IMR-90 (cell line): ENCODE data around the gene SDHB. TPM values are rescaled to one million over a fixed set of nuclear protein-coding genes. Genes with fewer than 3 reads are reported as not detected.

ENCODE experiments used
- ATAC-seq: fragments of 200-7000 bp; cut with Tn5 transposase; 2 replicates; pipeline ENCODE4 v1.9.1; 2020; ENCODE audit warnings: low read depth, mild to moderate bottlenecking, moderate library complexity
- BruUV-seq: library from RNA; stranded (reverse); fragments of 400-500 nt; replicated peaks from 2 replicates; lab custom pipeline; 2021; lab: Mats Ljungman, UMichigan
- CTCF ChIA-PET: fragments of 300-600 bp; formaldehyde crosslinking; extraction: SDS; loops from one replicate; lab custom pipeline; 2021; ENCODE audit warnings: antibody characterized with exemption; lab: Yijun Ruan, JAX
- POLR2A ChIA-PET: fragments of 300-600 bp; sonication (Branson Sonifier 250); formaldehyde crosslinking; loops from one replicate; lab custom pipeline; 2022; ENCODE audit warnings: antibody characterized with exemption; ENCODE audit not compliant: unreplicated experiment; lab: Charles Lee
- DNase-seq: peaks from one replicate; pipeline ENCODE4 v3.0.0; 2013
- H2AFZ ChIP-seq: replicated peaks from 2 replicates; pipeline ENCODE3; 2013; ENCODE audit warnings: low read length, mild to moderate bottlenecking; ENCODE audit not compliant: poor library complexity
- H2AK5ac ChIP-seq: 2 replicates; pipeline ENCODE4 v1.6.1; 2013; ENCODE audit warnings: low read depth, low read length, inconsistent platforms
- H2AK9ac ChIP-seq: replicated peaks from 2 replicates; pipeline ENCODE3; 2013; ENCODE audit warnings: mild to moderate bottlenecking, low read depth, low read length, moderate library complexity; ENCODE audit not compliant: poor library complexity
- H2BK120ac ChIP-seq: 2 replicates; pipeline ENCODE4 v1.6.1; 2013; ENCODE audit warnings: low read depth, low read length, inconsistent platforms
- H2BK15ac ChIP-seq: 3 replicates; pipeline ENCODE4 v1.6.1; 2013; ENCODE audit warnings: low read depth, low read length, inconsistent platforms
- H2BK20ac ChIP-seq: 2 replicates; pipeline ENCODE4 v1.6.1; 2013; ENCODE audit warnings: low read depth, mild to moderate bottlenecking, inconsistent platforms, low read length, moderate library complexity
- H2BK5ac ChIP-seq: 2 replicates; pipeline ENCODE4 v1.6.1; 2013; ENCODE audit warnings: mild to moderate bottlenecking, low read depth, low read length, inconsistent platforms; ENCODE audit not compliant: poor library complexity, severe bottlenecking
- H3K14ac ChIP-seq: replicated peaks from 2 replicates; pipeline ENCODE4 v1.6.1; 2013; ENCODE audit warnings: low read depth, low read length, inconsistent platforms
- H3K18ac ChIP-seq: 2 replicates; pipeline ENCODE4 v1.6.1; 2013; ENCODE audit warnings: low read depth, low read length, control low read depth
- H3K23ac ChIP-seq: 2 replicates; pipeline ENCODE4 v1.6.1; 2013; ENCODE audit warnings: low read depth, low read length, inconsistent platforms
- H3K27ac ChIP-seq: 2 replicates; pipeline ENCODE4 v1.5.1; 2013; ENCODE audit warnings: mild to moderate bottlenecking, control low read depth, low read length; ENCODE audit not compliant: insufficient read depth
- H3K27me3 ChIP-seq: 2 replicates; pipeline ENCODE4 v1.6.1; 2013; ENCODE audit warnings: low read length; ENCODE audit not compliant: control insufficient read depth, insufficient read depth
- H3K36me3 ChIP-seq: 2 replicates; pipeline ENCODE4 v1.6.1; 2013; ENCODE audit warnings: low read length, mixed read lengths; ENCODE audit not compliant: control insufficient read depth, insufficient read depth
- H3K4ac ChIP-seq: 2 replicates; pipeline ENCODE4 v1.6.1; 2013; ENCODE audit warnings: low read depth, low read length, inconsistent platforms
- H3K4me1 ChIP-seq: 2 replicates; pipeline ENCODE4 v1.6.1; 2013; ENCODE audit warnings: low read length, mixed read lengths; ENCODE audit not compliant: control insufficient read depth, insufficient read depth
- H3K4me2 ChIP-seq: 2 replicates; pipeline ENCODE4 v1.6.1; 2013; ENCODE audit warnings: low read depth, mild to moderate bottlenecking, control low read depth, low read length, moderate library complexity
- H3K4me3 ChIP-seq: 2 replicates; pipeline ENCODE4 v1.5.1; 2013; ENCODE audit warnings: low read depth, mild to moderate bottlenecking, control low read depth, low read length, moderate library complexity; ENCODE audit not compliant: insufficient read depth
- H3K56ac ChIP-seq: 2 replicates; pipeline ENCODE4 v1.6.1; 2013; ENCODE audit warnings: low read length, inconsistent platforms; ENCODE audit not compliant: insufficient read depth; ENCODE audit errors: extremely low read depth
- H3K79me1 ChIP-seq, 2 experiments: 2 replicates each; pipeline ENCODE4 v1.6.1; 2013; ENCODE audit warnings: low read length in 2 of 2, inconsistent platforms in 1 of 2, low read depth in 1 of 2
- H3K9ac ChIP-seq: 2 replicates; pipeline ENCODE4 v1.6.1; 2013; ENCODE audit warnings: low read depth, low read length, control low read depth
- H3K9me1 ChIP-seq: 2 replicates; pipeline ENCODE4 v1.6.1; 2013; ENCODE audit warnings: low read length, inconsistent platforms; ENCODE audit not compliant: insufficient read depth
- H3K9me3 ChIP-seq: 2 replicates; pipeline ENCODE4 v1.6.1; 2013; ENCODE audit warnings: low read length; ENCODE audit not compliant: control insufficient read depth, insufficient read depth
- H4K20me1 ChIP-seq: 2 replicates; pipeline ENCODE4 v1.6.1; 2013; ENCODE audit warnings: low read length, inconsistent platforms; ENCODE audit not compliant: insufficient read depth
- H4K5ac ChIP-seq: 2 replicates; pipeline ENCODE4 v1.6.1; 2013; ENCODE audit warnings: mild to moderate bottlenecking, low read depth, low read length, control low read depth
- H4K8ac ChIP-seq, 2 experiments: 2 replicates each; pipeline ENCODE4 v1.6.1; 2013; ENCODE audit warnings: low read depth in 2 of 2, low read length in 2 of 2, control low read depth in 1 of 2, inconsistent platforms in 1 of 2
- H4K91ac ChIP-seq: 2 replicates; pipeline ENCODE4 v1.6.1; 2013; ENCODE audit warnings: low read depth, low read length, inconsistent platforms; ENCODE audit not compliant: insufficient read depth
- BHLHE40 ChIP-seq: fragments of 150-350 bp; IDR thresholded peaks from 2 replicates; pipeline ENCODE4 v1.6.1; 2016; ENCODE audit warnings: mild to moderate bottlenecking, low read depth, low read length
- CEBPB ChIP-seq: IDR thresholded peaks from 2 replicates; pipeline ENCODE4 v1.6.1; 2012; ENCODE audit warnings: low read depth, low read length, improper control_type of control experiment
- CHD1 ChIP-seq: IDR thresholded peaks from 2 replicates; pipeline ENCODE4 v1.6.1; 2012; ENCODE audit warnings: low read depth, low read length, improper control_type of control experiment
- CTCF ChIP-seq: conservative IDR thresholded peaks from 2 replicates; pipeline ENCODE4 v1.5.1; 2012; ENCODE audit warnings: mild to moderate bottlenecking, low read depth, low read length, improper control_type of control experiment
- ELK1 ChIP-seq: fragments of 150-350 bp; IDR thresholded peaks from 2 replicates; pipeline ENCODE4 v1.6.1; 2016; ENCODE audit warnings: low read depth, mild to moderate bottlenecking, low read length, moderate library complexity, borderline replicate concordance
- FOS ChIP-seq: fragments of 150-350 bp; IDR thresholded peaks from 2 replicates; pipeline ENCODE4 v1.6.1; 2016; ENCODE audit warnings: low read depth, low read length
- MAZ ChIP-seq: IDR thresholded peaks from 2 replicates; pipeline ENCODE4 v1.6.1; 2012; ENCODE audit warnings: low read depth, mild to moderate bottlenecking, low read length, improper control_type of control experiment, moderate library complexity, borderline replicate concordance
- NFE2L2 ChIP-seq: fragments of 150-350 bp; IDR thresholded peaks from 2 replicates; pipeline ENCODE4 v1.6.1; 2016; ENCODE audit warnings: low read depth, mild to moderate bottlenecking, low read length
- POLR2A ChIP-seq: IDR thresholded peaks from 2 replicates; pipeline ENCODE4 v1.6.1; 2012; ENCODE audit warnings: mild to moderate bottlenecking, low read depth, low read length
- RAD21 ChIP-seq: IDR thresholded peaks from 2 replicates; pipeline ENCODE4 v1.6.1; 2012; ENCODE audit warnings: low read length, improper control_type of control experiment
- RCOR1 ChIP-seq: IDR thresholded peaks from 2 replicates; pipeline ENCODE4 v1.6.1; 2012; ENCODE audit warnings: mild to moderate bottlenecking, low read length, improper control_type of control experiment; ENCODE audit not compliant: insufficient replicate concordance
- SMC3 ChIP-seq: fragments of 150-350 bp; IDR thresholded peaks from 2 replicates; pipeline ENCODE4 v1.6.1; 2016; ENCODE audit warnings: low read depth, mild to moderate bottlenecking, antibody characterized with exemption, low read length, moderate library complexity
- WGBS, 2 experiments: methylation state at CpG; one replicate each; pipeline versions ENCODE4 v1.1.5 to v1.1.7; 2013; ENCODE audit warnings: missing lambda C conversion rate in 2 of 2; ENCODE audit not compliant: insufficient read length in 1 of 2; ENCODE audit errors: extremely low coverage in 2 of 2; 5-methylcytosine and 5-hydroxymethylcytosine counted together
- dilution Hi-C: fragments of 300-500 bp; cut with HindIII; formaldehyde crosslinking; loops from one replicate; pipeline ENCODE4 v1.14.3; 2018; ENCODE audit warnings: low sequenced_read_pairs; ENCODE audit not compliant: unreplicated experiment
- in situ Hi-C: fragments of 300-500 bp; cut with MboI; formaldehyde crosslinking; loops from 3 replicates; pipeline ENCODE4 v1.14.3; 2019; ENCODE audit warnings: low sequenced_read_pairs, inconsistent platforms, mixed read lengths
- intact Hi-C: fragments of 100-400 bp; cut with micrococcal nuclease; formaldehyde crosslinking; loops from 2 replicates; pipeline ENCODE4 v1.10.0; 2022
- polyA plus RNA-seq, 3 experiments: library from polyadenylated mRNA; depleted of rRNA; stranded (reverse); fragments of >200 nt; gene quantifications; 2 replicates each; pipeline ENCODE4 v1.2.3, GENCODE V29; 2012; ENCODE audit warnings: low replicate concordance in 1 of 3
- total RNA-seq: library from RNA; depleted of rRNA; stranded (reverse); fragments of >200 nt; gene quantifications from 2 replicates; pipeline ENCODE4 v1.2.3, GENCODE V29; 2012

SDHB gene
- total and polyA plus RNA-seq, 2 of the 4 experiments (the other 2 are of a cell fraction), result 122 to 206 TPM

GRCh38 chr1:16982902-16983301 lies 70.9 kb downstream of the SDHB start:
- Histone ChIP-seq H3K9ac (no peak overlapping the region), H2BK120ac (no peak overlapping the region), H2AK9ac (no peak overlapping the region), H2BK5ac (no peak overlapping the region), H3K4me2 (no peak overlapping the region), H3K56ac (no peak overlapping the region), H3K23ac (no peak overlapping the region), H2BK20ac (no peak overlapping the region), H4K91ac (no peak overlapping the region), H3K4me1 (peaks cover 9% of the 10 kb centered on the region; the same call in 1 of the 2 replicates), H3K36me3 (peaks cover 8% of the 10 kb centered on the region), H3K18ac (no peak overlapping the region), H4K5ac (no peak overlapping the region), H2BK15ac (no peak overlapping the region), H3K9me1 (no peaks in the 10 kb centered on the region), H2AFZ (no peak overlapping the region), H3K9me3 (no peaks in the 10 kb centered on the region), H4K20me1 (peaks cover 3% of the 10 kb centered on the region; the same call in 1 of the 2 replicates), H3K4ac (no peak overlapping the region), H3K14ac (no peak overlapping the region), H2AK5ac (no peak overlapping the region), H4K8ac (no peak overlapping the region), H3K79me1 (no peaks in the 10 kb centered on the region; a peak in 1 of 4 replicates), H3K27ac (no peak overlapping the region), H3K4me3 (no peak overlapping the region), H3K27me3 (no peaks in the 10 kb centered on the region)
- CTCF ChIA-PET, result no interaction called here
- TF ChIP-seq NFE2L2, result no peak
- TF ChIP-seq POLR2A, result no peak
- TF ChIP-seq FOS, result no peak
- no peak for TF ChIP-seq CHD1
- TF ChIP-seq MAZ, result no peak
- TF ChIP-seq CTCF, result no peak
- TF ChIP-seq RAD21, result no peak
- no peak for TF ChIP-seq BHLHE40
- no peak for TF ChIP-seq RCOR1
- no peak for TF ChIP-seq ELK1
- no peak for TF ChIP-seq SMC3
- no peak for TF ChIP-seq CEBPB
- POLR2A ChIA-PET, result no interaction called here
- BruUV-seq, result no TSS peak
- ATAC-seq, result no peak
- WGBS, 2 experiments, result 78% methylated on average over 9 of the region's 11 CpGs; no CpG with 5 or more reads in 1 of the 2 experiments
- intact Hi-C loops, result no loop called here
- dilution Hi-C loops, result no loop called here
- no peak for DNase-seq
- in situ Hi-C loops, result no loop called here
